Large intestine (tissue), 3 donors: ENCODE data around the gene BMP2K. TPM values are rescaled to one million over a fixed set of nuclear protein-coding genes. Genes with fewer than 3 reads are reported as not detected.

Experiments
- DNase-seq, 2 donors: peaks; one replicate each; pipeline versions ENCODE4 v3.0.0 to v3.0.0-alpha.2; 2013
- H3K27ac ChIP-seq: one replicate; pipeline ENCODE4 v1.5.1; 2013; ENCODE audit warnings: low read length
- H3K27me3 ChIP-seq: 2 replicates; pipeline ENCODE4 v1.6.1; 2013; ENCODE audit warnings: low read length; ENCODE audit not compliant: control insufficient read depth, insufficient read depth
- H3K36me3 ChIP-seq: 2 replicates; pipeline ENCODE4 v1.6.1; 2013; ENCODE audit warnings: low read length; ENCODE audit not compliant: control insufficient read depth, insufficient read depth
- H3K4me1 ChIP-seq: one replicate; pipeline ENCODE4 v1.6.1; 2013; ENCODE audit warnings: low read length; ENCODE audit not compliant: control insufficient read depth, insufficient read depth
- H3K4me3 ChIP-seq: one replicate; pipeline ENCODE4 v1.5.1; 2013; ENCODE audit warnings: low read length
- H3K9me3 ChIP-seq: one replicate; pipeline ENCODE4 v1.6.1; 2013; ENCODE audit warnings: mild to moderate bottlenecking, low read depth, low read length, moderate library complexity; ENCODE audit not compliant: control insufficient read depth
- WGBS: methylation state at CpG from one replicate; pipeline ENCODE4 v1.1.5; 2013; ENCODE audit warnings: low lambda C conversion rate; ENCODE audit not compliant: insufficient coverage; 5-methylcytosine and 5-hydroxymethylcytosine counted together
- polyA plus RNA-seq: library from polyadenylated mRNA; unstranded; fragments of 120-200 nt; gene quantifications from one replicate; pipeline ENCODE4 v1.2.1, GENCODE V29; 2013

Gene BMP2K
- polyA plus RNA-seq, 1 donor = 77.6 TPM

GRCh38 chr4:78774417-78774816, 1.7 kb upstream of the BMP2K start:
- Histone ChIP-seq H3K4me1 (peaks cover 6% of the 10 kb centered on the region), H3K36me3 (no peaks in the 10 kb centered on the region), H3K27me3 (no peaks in the 10 kb centered on the region), H3K27ac (peak overlapping the region; percentile 100), H3K9me3 (no peaks in the 10 kb centered on the region), H3K4me3 (no peak overlapping the region)
- DNase-seq = no peak
- whole genome bisulfite sequencing = 71% methylated on average over 1 of the region's 3 CpGs

- WGBS = no CpG with 5 or more reads among the region's 54 CpGs
Measured at GRCh38 chr4:78775303-78776078, 659 bp upstream of the BMP2K start.

GRCh38 chr4:78776729-78777575, 802 bp downstream of the BMP2K start:
- peaks cover 15% of the 10 kb centered on the region for H3K4me1 ChIP-seq
- no peaks in the 10 kb centered on the region for H3K36me3 ChIP-seq
- no peaks in the 10 kb centered on the region for H3K27me3 ChIP-seq
- no CpG with 5 or more reads among the region's 28 CpGs for WGBS
- H3K27ac ChIP-seq = peak overlapping the region; percentile 96
- peak; percentile 30 to 67 for DNase-seq
- H3K4me3 ChIP-seq = peak overlapping the region; percentile 92
- no peaks in the 10 kb centered on the region for H3K9me3 ChIP-seq

More at GRCh38 chr4:78775303-78776078, 659 bp upstream of the BMP2K start:
- Histone ChIP-seq H3K27me3 (no peaks in the 10 kb centered on the region), H3K4me1 (peaks cover 6% of the 10 kb centered on the region), H3K27ac (peak overlapping the region; percentile 100), H3K4me3 (peak overlapping the region; percentile 95), H3K36me3 (no peaks in the 10 kb centered on the region), H3K9me3 (no peaks in the 10 kb centered on the region)
- DNase-seq = peak; percentile 91 to 92

DNA sequence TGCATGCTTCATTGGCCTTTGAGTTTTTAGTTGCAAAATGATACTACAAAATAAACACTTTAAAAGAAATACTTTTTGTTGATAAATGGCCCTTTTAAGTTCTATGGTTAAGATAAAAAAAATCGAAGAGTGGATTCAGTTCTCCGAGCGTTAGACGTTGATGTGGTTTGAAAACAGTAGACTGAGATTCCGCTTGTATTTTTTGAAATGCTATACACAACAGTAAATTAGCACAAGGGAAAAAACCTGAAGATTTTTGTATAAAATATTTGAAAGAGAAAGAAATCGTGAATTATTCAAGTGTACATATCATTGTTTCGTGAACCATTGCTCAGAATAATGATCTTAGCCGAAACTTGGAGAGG, 1.4 kb downstream of the BMP2K start:
- H3K9me3 ChIP-seq = no peaks in the 10 kb centered on the region
- H3K36me3 ChIP-seq = no peaks in the 10 kb centered on the region
- 52% methylated on average over 4 of the region's 8 CpGs for WGBS
- DNase-seq = no peak
- H3K4me3 ChIP-seq = peak overlapping the region; percentile 92
- peak overlapping the region; percentile 96 for H3K27ac ChIP-seq
- H3K4me1 ChIP-seq = peaks cover 18% of the 10 kb centered on the region
- H3K27me3 ChIP-seq = no peaks in the 10 kb centered on the region

DNA sequence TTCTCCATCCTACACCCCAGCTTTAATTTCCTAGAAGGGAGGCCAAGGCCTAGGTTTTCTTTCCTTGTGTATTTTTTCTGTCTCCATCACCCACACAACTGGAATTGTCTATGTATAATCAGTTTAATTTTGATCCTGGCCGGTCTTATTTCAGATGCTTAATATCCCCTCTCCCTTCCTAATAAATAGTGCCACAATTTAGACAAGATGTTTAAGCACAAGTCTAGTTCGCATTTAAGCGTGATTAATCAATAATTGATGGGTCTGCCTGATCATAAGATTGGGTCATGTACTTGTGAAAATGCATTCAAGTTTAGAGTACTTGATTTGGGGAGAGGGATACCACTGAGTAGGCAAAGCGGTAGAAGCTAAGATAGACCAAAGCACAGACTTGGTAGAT, 2.4 kb downstream of the BMP2K start:
- H3K27ac ChIP-seq = peak overlapping the region; percentile 96
- no peaks in the 10 kb centered on the region for H3K36me3 ChIP-seq
- H3K4me3 ChIP-seq = peak overlapping the region; percentile 92
- DNase-seq = no peak
- no peaks in the 10 kb centered on the region for H3K9me3 ChIP-seq
- H3K27me3 ChIP-seq = no peaks in the 10 kb centered on the region
- peaks cover 18% of the 10 kb centered on the region for H3K4me1 ChIP-seq
- WGBS = no CpG with 5 or more reads among the region's 4 CpGs

- peak overlapping the region; percentile 92 for H3K4me3 ChIP-seq
- WGBS = 40% methylated on average over 1 of the region's 2 CpGs
- H3K9me3 ChIP-seq = no peaks in the 10 kb centered on the region
- H3K27ac ChIP-seq = peak overlapping the region; percentile 96
- peaks cover 17% of the 10 kb centered on the region for H3K4me1 ChIP-seq
- no peaks in the 10 kb centered on the region for H3K27me3 ChIP-seq
- peak in 1 of 2 donors; percentile 52 for DNase-seq
- no peaks in the 10 kb centered on the region for H3K36me3 ChIP-seq
Measured at GRCh38 chr4:78779280-78779679, 3.1 kb downstream of the BMP2K start.

DNA sequence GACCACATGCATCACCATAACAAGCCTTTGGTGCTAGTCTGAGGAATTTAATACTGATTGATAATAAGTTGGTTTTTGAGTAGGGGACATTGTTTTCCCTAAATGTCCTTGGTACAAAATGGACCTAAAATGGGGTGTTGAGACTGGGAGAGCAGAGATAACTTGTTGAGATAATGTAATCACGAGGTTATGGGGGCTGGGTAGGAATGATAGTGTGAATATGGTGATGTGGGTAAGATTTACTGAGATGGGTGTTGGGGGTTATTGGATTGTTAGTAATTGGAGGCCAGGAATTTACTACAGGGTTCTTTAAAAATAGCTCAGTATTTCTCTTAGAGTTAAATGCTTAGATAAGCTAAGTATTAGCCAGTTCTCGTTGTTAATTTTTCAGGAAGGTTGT, 3.9 kb downstream of the BMP2K start:
- peak overlapping the region; percentile 96 for H3K27ac ChIP-seq
- H3K9me3 ChIP-seq = no peaks in the 10 kb centered on the region
- H3K4me1 ChIP-seq = peaks cover 14% of the 10 kb centered on the region
- DNase-seq = no peak
- H3K4me3 ChIP-seq = peak overlapping the region; percentile 92
- WGBS = 52% methylated on average over 2 of the region's 2 CpGs
- no peaks in the 10 kb centered on the region for H3K36me3 ChIP-seq
- H3K27me3 ChIP-seq = no peaks in the 10 kb centered on the region

- Histone ChIP-seq H3K4me3 (no peak overlapping the region), H3K36me3 (peaks cover 5% of the 10 kb centered on the region), H3K27ac (peak overlapping the region; percentile 96), H3K9me3 (no peaks in the 10 kb centered on the region), H3K27me3 (no peaks in the 10 kb centered on the region), H3K4me1 (peaks cover 17% of the 10 kb centered on the region)
- DNase-seq = no peak
- 80% methylated on average over 1 of the region's 1 CpG for WGBS
Measured at GRCh38 chr4:78781139-78781538, 5.0 kb downstream of the BMP2K start.

GRCh38 chr4:78781924-78782323, 5.8 kb downstream of the BMP2K start:
- Histone ChIP-seq H3K4me3 (no peak overlapping the region), H3K9me3 (no peaks in the 10 kb centered on the region), H3K27me3 (no peaks in the 10 kb centered on the region), H3K27ac (peak overlapping the region; percentile 96), H3K4me1 (peaks cover 17% of the 10 kb centered on the region), H3K36me3 (peaks cover 8% of the 10 kb centered on the region)
- WGBS = 27% methylated on average over 2 of the region's 3 CpGs
- DNase-seq = peak; percentile 58 to 71

DNA sequence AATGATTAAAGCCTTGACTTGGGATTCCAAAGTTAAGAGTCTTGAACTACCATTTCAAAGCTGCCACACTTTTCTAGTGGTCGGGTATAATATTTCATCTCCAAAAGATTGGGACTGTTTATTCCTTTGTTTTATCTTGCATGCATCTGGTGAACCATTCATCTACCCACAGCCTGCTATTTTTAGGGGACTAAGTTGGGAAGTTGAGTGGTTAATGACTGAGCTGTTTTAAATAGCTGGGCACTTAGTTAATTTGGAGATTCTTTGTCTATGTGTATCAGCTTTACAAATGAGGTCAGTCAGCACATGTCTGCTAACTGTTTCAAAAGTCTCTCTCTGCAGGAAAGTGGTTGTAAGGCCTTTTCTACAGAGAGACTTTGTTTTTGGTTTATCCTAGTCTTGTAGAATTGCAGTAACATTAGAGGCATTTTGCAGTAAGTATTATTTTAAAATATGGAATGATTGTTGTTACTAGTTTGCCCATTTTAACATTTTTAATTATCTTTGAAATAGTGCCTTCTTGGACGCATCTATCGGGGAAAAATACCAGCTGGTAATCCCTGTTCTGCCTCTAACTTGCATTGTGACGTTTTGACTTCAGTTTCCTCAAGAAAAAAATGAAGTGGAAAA, 8.2 kb downstream of the BMP2K start:
- no peak for DNase-seq
- H3K4me3 ChIP-seq = no peak overlapping the region
- H3K36me3 ChIP-seq = peaks cover 8% of the 10 kb centered on the region
- H3K9me3 ChIP-seq = no peaks in the 10 kb centered on the region
- no peaks in the 10 kb centered on the region for H3K27me3 ChIP-seq
- whole genome bisulfite sequencing = 85% methylated on average over 3 of the region's 4 CpGs
- H3K27ac ChIP-seq = no peak overlapping the region
- peaks cover 20% of the 10 kb centered on the region for H3K4me1 ChIP-seq
